NB4 (cell line): ENCODE data around the gene RAPGEF6.

ENCODE experiments used
- MAX ChIP-seq: IDR thresholded peaks from 2 replicates; pipeline ENCODE4 v1.6.1; 2011; ENCODE audit warnings: low read depth, low read length
- MYC ChIP-seq: IDR thresholded peaks from 2 replicates; pipeline ENCODE4 v1.6.1; 2011; ENCODE audit warnings: low read depth, low read length
- POLR2A ChIP-seq: IDR thresholded peaks from 2 replicates; pipeline ENCODE4 v1.6.1; 2011; ENCODE audit warnings: mild to moderate bottlenecking; ENCODE audit not compliant: insufficient read length; ENCODE audit errors: extremely low read depth
- TF ChIP-seq, protein P1 (sequence below): IDR thresholded peaks from one replicate; pipeline ENCODE4 v1.5.1; 2012; ENCODE audit warnings: low read depth, low read length

DNA sequence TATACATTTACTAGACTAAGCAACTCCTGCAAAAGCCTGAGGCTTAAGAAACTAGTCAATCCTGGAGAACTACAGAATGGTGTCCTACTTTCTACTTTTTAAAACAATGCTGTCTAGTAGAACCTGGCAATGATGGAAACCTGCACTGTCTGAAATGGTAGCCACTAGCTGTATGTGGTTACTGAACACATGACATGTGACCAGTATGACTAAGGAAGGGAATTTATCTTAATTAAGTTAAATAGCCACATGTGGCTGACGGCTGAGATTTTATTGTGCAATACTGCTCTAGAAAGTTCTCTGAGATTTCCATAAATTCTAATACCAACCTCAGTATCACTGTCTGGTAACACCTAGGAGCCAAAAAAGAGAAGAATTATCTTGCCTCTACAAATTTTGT lies 44.9 kb upstream of the RAPGEF6 start:
- TF ChIP-seq, protein P1, sequence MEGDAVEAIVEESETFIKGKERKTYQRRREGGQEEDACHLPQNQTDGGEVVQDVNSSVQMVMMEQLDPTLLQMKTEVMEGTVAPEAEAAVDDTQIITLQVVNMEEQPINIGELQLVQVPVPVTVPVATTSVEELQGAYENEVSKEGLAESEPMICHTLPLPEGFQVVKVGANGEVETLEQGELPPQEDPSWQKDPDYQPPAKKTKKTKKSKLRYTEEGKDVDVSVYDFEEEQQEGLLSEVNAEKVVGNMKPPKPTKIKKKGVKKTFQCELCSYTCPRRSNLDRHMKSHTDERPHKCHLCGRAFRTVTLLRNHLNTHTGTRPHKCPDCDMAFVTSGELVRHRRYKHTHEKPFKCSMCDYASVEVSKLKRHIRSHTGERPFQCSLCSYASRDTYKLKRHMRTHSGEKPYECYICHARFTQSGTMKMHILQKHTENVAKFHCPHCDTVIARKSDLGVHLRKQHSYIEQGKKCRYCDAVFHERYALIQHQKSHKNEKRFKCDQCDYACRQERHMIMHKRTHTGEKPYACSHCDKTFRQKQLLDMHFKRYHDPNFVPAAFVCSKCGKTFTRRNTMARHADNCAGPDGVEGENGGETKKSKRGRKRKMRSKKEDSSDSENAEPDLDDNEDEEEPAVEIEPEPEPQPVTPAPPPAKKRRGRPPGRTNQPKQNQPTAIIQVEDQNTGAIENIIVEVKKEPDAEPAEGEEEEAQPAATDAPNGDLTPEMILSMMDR = no peak
- TF ChIP-seq POLR2A = no peak
- no peak for TF ChIP-seq MAX
- TF ChIP-seq MYC = no peak
